HG03175 (cell line): ENCODE data around the gene KCNJ16.

Source experiments
- ATAC-seq: cut with Tn5 transposase; IDR thresholded peaks from one replicate; pipeline ENCODE4 v1.9.1; 2021; ENCODE audit warnings: mild to moderate bottlenecking, moderate library complexity; ENCODE audit not compliant: unreplicated experiment

KCNJ16 gene

DNA sequence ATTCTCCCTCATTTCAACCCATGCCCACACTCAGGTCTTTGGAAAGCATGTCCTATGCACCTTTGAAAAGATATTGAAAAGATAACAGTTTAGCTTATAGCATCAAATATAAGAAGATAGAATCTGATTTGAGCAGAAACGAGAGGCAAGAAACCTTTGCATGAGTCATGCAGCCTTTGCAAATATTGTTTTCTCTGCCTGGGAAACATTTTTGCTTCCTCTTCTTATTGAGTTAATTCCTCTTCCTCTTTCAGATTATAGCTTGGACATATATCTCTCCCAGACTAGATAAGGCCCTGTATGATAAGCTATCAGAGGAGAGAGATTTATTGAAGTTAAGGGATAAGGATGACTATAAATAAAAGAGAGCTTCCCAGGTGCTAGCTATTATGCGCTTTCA lies 48.2 kb downstream of the KCNJ16 start:
- ATAC-seq = no peak

DNA sequence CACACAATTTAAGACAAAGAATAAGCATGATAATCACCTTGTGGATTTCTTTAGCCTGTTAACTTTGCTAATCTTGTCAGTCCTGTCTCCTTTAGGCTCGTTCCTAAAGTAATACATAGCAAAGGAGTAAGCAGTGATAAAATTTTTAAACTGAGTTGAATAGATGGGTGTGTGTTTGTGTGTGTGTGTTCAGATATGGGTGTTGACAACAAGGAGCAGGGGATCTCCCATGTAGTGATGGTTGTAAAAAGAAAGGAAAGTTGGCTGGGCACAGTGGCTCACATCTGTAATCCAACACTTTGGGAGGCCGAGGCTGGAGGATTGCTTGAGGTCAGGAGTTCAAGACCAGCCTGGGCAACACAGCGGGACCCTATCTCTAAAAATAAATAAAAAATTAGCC lies 49.7 kb downstream of the KCNJ16 start:
- no peak for ATAC-seq

DNA sequence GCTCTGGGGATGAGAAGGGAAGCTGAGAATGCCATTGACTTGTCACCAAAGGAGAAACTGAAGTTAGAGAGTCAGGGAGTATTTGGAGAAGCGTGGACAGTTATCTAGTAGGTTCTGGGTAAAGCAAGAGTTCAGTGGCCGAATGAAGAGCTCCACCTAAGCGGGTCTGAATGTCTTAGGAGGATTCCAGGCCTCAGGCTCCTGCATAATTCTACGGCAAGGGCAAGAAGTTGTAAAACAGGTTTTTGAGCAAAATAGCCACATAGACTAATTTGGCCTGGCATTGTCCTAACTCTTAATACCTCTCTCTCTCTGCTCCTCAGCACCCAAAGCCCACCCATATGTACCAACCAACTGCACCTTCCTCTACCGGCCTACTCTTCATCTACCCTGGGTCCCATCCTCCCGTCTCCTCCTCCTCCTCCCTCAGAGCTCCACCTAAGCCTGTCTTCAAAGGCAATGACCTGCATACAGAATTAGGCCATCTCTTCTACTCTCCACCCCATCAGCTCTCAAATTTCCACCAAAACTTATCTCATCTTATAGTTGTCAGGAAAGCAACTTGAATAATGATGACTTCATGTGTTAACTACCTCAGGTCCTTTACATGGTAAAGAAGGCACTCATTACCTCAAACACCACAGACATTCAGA lies 52.3 kb downstream of the KCNJ16 start:
- no peak for ATAC-seq

DNA sequence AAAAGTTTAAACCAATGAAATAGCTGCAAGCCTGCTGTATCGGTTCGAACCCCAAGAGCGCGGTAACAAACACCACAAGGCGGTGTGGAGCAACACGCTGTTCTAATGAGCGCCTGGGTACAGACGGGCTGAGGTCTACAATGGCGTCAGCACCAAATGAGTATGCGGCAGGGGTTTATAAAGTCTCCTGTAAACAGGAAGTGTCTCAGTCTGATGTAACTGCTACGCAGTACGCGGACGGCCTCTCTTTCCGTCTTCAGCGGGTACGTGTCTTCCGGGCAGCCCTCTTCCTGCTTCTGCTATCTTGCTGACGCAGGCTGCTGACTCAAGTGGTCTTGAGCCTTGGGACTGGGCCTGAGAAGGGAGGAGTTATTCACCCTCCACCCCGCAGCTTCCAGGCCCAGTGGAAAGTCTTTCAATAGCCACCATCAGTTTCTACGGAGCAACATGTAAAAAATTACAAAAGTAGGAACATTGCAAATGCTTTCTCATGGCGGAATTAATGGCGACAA lies 53.8 kb downstream of the KCNJ16 start:
- no peak for ATAC-seq

DNA sequence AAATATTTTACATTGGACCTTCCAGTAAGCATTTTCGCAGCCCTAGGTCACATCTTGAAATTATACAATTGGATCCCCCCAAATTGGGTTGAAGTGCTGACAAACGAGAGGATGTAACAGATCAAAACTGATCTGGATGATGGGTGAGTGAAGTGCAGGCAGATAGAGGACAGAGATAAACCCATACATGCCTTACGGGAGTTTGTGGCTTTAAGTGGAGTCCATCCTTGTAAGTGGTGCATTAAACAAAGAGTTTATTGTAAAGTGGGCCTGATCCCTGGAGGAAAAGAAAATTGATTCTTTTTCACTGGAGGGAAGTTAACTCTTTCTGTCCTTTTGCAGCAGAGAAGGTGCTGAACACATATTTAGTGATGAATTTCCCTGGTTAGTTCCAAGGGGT lies 55.3 kb downstream of the KCNJ16 start:
- no peak for ATAC-seq

DNA sequence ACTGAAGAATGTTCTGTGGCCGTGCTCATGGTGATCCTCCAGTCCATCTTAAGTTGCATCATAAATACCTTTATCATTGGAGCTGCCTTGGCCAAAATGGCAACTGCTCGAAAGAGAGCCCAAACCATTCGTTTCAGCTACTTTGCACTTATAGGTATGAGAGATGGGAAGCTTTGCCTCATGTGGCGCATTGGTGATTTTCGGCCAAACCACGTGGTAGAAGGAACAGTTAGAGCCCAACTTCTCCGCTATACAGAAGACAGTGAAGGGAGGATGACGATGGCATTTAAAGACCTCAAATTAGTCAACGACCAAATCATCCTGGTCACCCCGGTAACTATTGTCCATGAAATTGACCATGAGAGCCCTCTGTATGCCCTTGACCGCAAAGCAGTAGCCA lies 57.5 kb downstream of the KCNJ16 start:
- ATAC-seq = no peak

DNA sequence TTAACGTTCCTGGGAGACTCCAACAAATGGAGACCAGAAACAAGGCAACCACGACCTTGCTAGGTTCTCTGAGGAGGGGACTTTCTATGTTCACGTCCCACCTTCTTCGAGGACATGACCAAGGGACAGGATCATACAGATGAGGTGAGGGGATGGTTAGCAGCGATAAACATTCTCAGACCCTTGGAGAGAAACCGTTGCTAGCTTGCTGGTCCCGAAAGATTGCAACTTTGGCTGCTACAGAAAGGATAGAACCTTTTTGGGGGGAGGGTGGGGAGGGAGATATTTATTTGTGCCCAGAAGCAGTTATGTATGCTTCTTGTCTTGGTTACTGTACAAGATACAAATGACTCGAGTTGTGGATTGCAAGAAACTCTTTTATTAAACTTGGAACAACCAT lies 59.0 kb downstream of the KCNJ16 start:
- ATAC-seq = no peak

DNA sequence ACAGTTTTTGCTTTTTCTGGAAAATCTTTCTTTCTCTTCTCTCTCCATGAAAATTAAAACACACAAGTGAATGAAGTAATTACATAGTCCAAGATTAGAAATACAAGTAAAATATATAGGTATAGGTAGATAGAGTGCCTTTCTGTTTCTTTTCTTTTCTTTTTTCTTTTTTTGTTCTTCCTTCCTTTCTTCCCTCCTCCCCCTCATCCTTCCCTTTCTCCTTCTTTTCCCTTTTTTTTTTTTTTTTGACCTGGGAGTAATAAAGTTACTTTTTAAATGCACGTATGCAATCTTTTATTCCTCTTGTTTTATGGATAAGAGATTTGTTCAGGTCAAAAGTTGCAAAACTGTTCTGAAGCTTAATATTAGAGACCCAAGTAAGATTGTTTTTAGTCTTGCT lies 59.8 kb downstream of the KCNJ16 start:
- ATAC-seq = no peak

DNA sequence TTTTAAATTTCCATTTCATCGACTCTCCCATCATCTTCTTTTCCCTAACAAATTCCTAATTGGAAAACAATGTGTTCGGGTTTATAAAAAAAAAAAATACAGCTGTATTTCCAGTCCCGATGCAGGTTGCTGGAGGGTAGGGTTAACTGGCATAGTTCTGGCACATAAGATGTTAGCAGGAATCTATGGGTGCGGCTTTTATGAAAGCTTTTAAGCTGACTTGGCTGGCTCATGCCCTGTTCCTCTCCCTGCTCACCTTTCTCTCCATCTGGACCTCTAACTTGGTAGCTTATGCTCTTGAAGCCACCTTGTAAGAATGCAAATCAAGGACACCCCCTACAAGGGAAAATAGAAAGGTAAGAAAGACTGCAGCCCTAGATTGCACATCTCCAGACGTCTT lies 61.1 kb downstream of the KCNJ16 start:
- no peak for ATAC-seq

DNA sequence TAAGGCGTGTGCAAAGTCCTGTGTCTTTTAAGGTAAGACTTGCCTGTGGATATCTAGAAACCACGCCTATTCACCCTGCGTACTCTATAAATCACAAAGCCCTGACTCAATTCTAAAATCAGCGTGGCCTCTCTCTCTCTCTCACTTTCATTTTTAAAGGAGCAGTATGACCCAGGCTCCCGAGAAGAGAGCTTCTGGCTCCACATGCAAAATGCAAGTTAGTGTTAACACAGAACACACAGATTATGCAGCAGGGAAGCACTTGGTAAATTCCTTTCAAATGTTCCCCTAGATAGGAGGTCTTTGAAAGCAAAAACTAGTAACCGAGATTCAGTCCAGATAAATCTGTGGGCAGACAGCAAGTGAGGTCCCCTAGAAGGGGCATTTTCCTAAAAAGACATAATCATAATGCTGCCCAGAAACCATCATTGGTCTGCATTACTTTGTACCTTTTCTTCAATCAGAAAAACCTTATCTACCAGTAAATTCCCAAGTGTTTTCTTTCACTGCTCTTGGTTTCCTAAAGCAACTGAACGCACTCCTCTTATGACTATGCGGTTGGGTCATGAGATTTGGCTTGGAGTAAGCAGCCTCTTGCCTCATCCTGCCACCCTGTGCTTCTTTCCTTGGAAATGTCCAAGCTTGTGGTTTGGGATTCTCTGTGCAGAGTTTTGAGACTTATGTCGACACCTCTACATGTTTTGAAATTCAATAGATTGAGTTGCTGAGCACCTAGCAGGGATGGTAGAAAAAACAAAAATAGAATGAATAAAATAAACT lies 62.6 kb downstream of the KCNJ16 start:
- peak; percentile 99 for ATAC-seq

DNA sequence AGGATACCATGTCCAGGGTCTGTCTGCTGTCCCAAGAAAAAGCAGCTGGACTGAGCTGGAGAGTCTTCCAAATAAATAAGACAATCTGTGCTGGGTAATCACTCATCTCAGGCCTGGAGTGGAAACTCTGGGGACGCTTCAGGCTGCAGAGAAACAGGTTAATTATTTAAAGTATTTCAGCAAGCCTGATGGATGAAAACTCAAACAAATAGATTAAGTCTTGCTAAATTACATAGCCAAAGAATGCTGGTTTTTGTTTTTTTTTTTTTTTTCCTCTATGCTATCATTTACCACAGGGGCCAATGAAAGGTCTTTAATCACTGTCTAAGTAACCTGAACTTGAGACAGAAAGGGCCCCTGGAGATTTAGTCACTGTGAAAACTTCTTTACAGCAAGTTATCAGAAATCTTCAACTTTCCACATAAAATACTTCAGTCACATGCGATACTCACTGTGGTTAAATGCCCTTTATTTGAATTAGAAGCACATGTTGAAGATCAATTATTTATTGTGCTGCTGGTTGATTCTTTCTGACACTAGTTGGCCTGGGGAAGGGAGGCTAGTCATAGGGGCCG lies 63.4 kb downstream of the KCNJ16 start:
- no peak for ATAC-seq

DNA sequence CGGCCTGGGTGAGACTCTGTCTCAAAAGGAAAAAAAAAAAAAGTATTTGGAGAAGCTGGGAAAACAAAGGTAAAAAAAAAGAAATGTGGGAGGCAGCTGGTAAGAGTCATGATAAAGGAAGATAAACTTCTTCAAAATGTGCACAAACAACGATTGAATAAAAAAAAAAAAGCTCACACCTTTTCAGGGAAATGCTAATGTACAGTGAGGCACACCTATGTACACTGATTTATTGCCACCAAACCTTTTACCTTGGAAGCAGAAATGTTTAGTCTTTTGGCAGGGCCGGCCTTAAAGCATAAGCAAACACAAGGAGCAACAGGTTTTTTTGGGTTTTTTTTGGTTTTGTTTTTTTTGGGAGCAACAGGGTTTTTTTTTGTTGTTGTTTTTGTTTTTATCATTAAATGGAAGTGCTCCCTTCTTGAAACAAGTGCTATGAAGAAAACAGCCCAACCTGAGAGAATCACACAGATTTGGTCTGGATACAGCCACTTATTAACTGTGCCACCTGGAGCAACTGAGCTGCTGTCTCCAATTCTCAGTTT lies 64.5 kb downstream of the KCNJ16 start:
- no peak for ATAC-seq

DNA sequence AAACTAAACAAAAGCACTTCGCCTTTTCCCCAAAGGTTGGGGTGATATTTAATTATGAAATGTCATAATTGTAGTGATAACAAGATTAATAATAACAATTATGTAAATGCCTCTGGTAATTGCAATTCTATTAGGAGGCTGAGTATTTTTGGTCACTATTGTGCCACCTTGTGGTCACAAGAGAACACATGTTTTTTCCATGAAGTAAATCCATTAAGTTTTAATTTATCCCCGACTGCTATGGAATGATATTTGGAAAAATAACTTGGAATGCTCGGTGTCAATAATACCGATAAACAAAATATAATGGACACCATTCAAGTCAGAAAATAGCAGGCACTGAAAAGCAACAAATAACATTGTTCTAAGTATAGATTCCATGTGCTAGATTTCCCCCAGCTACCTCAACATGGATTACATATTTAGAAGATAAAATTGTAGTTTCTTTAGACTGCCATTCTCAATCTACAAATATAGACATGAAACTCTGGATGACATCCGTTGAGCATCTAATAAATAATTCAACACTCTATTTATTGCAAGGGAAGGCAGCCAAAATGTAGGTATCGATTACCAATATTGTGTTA lies 69.3 kb downstream of the KCNJ16 start:
- ATAC-seq = no peak

DNA sequence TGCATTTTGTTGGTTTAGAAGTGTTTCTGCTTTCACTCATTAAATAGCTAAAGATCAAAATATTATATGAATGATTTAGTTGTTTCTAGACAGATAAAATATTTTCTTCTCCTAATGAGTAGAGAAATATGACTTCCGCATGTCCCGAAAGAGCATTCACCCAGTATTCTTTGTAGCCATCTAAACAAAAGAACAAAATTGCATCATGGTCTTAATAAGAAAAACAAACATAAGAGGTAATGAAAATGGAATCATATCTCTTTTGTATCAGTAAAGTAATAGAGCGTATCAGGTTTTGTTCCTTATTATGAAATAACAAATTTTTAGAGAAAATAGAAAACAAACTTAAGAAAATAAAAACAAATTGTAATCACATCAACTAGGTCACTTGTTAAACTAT lies 78.2 kb downstream of the KCNJ16 start:
- no peak for ATAC-seq

DNA sequence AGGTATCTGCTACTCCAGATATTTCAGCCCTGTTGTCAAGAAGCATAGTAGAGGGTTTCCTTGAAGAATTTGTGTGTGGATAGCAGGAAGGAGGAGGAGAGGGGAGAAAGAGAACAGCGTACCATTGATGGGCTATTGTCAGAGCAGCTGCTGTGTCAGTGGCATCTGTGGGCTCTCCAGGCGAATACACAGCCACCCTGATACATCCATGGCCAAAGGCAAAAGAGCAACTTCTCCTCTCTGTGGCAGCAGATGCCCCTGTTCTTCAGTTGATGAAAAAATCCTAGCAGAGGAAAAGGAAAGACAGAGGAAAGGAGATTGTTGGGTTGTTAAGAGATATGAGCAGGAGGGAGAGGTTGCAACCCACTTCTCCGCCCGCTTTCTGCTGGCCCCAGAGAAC lies 82.1 kb downstream of the KCNJ16 start:
- no peak for ATAC-seq

DNA sequence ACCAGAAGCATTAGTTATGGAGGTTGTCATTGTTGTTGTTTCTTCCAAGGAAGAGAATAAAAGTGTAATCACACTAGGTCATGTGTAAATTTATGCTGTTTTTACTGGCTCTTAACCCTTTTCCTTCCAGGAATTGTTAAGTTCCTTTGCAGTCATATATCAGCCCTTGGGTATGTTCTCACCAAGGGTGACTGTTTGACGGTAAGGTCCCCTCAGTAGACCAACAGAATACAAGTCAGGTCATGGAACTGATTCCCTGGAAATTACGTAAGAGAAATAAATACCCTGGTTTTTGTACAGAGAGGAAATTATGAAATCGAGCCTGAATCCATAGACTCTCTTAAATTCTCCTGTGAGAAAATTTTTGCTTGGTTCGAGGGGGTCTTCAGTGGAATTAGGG lies 83.2 kb downstream of the KCNJ16 start:
- no peak for ATAC-seq

DNA sequence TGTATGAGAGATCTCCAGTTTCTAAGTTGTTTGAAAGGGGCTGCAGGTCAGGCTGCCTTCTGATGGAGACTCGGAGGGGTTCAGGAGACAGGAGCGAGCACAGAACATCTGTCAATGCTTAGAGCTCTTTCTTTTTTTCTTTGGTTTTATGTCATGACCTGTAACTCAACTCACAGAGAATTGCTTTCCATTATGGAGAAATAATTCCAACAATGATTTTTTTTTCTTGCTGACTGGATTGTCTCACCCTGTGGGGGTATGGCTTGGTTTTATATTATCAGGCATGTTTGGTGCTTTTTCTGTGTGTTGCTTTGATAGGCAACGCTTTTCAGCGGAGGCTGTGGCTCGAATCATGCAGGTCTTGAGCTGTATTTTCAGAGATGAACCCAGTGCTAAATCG lies 83.6 kb downstream of the KCNJ16 start:
- no peak for ATAC-seq

DNA sequence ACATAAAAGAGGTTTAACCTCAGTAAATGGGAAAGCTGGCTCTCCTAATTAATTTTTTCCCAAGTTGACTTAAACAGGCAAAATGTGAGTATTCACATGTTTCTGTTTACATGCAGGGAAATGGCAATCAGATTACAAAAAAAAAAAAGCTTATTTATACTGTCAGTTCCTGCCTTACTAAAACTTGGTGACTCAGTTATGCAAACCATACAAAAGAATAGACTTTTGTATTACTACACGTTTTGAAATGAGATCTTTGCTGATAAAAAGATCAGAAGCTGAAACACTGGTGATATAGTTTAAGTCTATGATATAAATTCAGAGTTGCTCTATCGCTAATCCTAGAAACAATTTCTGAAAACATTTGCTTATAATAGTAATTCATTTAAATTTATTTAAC lies 85.0 kb downstream of the KCNJ16 start:
- ATAC-seq = no peak

DNA sequence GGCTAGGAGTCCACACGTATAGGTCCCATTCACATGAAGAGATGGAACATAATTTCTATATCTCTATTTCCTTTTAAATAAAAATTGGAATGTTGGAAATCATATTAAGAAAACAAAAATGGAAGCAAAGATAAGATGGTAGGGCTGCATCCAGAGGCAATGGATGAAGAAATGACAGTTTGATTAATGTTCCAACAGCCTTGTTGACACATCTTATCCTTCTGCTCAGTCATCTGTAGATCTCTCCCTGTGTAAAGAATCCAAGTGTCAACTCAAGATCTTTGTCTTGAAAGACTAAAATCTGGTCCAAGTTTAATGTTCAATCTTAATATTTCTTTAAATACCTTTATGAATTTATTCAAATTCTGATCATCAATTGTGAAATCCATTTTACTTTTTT lies 86.5 kb downstream of the KCNJ16 start:
- ATAC-seq = no peak

DNA sequence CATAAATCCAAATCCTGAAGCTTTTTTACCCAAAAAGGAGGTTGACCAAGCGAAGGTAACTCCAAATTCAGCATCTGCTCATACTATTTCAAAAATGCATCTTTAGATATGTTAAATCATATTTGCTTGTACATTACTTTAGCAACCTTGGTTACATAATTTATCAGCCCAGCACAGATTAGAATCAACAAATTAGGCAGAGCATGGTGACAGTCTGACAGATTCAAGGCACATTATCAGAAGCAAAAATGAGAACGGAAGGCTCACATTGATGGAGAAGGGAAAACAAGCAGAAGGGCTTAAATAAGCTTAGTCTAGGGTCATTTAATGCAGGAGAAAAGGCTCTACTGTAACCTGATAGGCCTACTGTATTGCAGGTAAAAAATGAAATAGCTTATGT lies 90.4 kb downstream of the KCNJ16 start:
- no peak for ATAC-seq

DNA sequence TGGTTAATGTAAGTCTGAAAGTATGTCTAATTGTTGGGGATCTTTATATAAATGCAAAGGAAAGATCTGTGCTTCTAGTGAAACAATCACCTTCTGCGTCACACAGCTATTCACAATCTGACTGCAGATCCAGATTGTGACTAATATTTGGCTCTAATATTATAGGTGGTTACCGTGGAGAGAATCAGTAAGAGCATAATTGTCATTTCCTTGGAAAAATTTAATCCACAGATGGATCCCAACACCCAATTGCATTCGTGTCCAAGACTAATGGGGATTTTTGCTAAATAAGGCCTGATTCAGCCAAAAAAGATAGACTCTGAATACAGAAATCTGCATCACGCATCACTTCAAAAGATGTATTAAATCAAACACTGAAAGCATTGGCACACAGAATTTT lies 91.6 kb downstream of the KCNJ16 start:
- no peak for ATAC-seq
